ENCODE data around the gene PAH. TPM values are rescaled to one million over a fixed set of nuclear protein-coding genes. Genes with fewer than 3 reads are reported as not detected.
"Not testable (repeated sequence)": the region's sequence is repeated elsewhere in the genome, so short reads cannot be mapped to it uniquely, and the experiment has no call there.

Gene PAH
- total RNA-seq, 1 donor from 2014 or later = not detected

GRCh38 chr12:102849722-102850447 lies 67.2 kb downstream of the PAH start:
- DNase-seq (ENCODE audit: low spot score) = no peak
- intact Hi-C loops (cut with DNase I) = no loop called here

- no peak for DNase-seq (ENCODE audit: low spot score)
- intact Hi-C loops (cut with DNase I) = no loop called here
Measured at GRCh38 chr12:102848832-102849231, 68.2 kb downstream of the PAH start.

GRCh38 chr12:102847131-102847530 lies 69.9 kb downstream of the PAH start:
- intact Hi-C loops (cut with DNase I) = no loop called here
- no peak for DNase-seq (ENCODE audit: low spot score)

GRCh38 chr12:102833687-102834441 lies 83.2 kb downstream of the PAH start:
- intact Hi-C loops (cut with DNase I) = no loop called here

GRCh38 chr12:102832826-102833225 lies 84.2 kb downstream of the PAH start:
- DNase-seq (ENCODE audit: low spot score); intact Hi-C loops (cut with DNase I): not testable (repeated sequence)

More at GRCh38 chr12:102833687-102834441, 83.2 kb downstream of the PAH start:
- DNase-seq (ENCODE audit: low spot score) = no peak

GRCh38 chr12:102824218-102824835 lies 92.7 kb downstream of the PAH start:
- DNase-seq (ENCODE audit: low spot score) = no peak

GRCh38 chr12:102821149-102821548 lies 95.9 kb downstream of the PAH start:
- DNase-seq (ENCODE audit: low spot score) = no peak
- intact Hi-C loops (cut with DNase I) = no loop called here

More at GRCh38 chr12:102824218-102824835, 92.7 kb downstream of the PAH start:
- intact Hi-C loops (cut with DNase I) = no loop called here

- intact Hi-C loops (cut with DNase I) = no loop called here
Measured at GRCh38 chr12:102816816-102817434, 100.1 kb downstream of the PAH start.

GRCh38 chr12:102814691-102815367 lies 102.2 kb downstream of the PAH start:
- DNase-seq (ENCODE audit: low spot score) = no peak
- intact Hi-C loops (cut with DNase I) = no loop called here

More at GRCh38 chr12:102816816-102817434, 100.1 kb downstream of the PAH start:
- DNase-seq (ENCODE audit: low spot score) = no peak

GRCh38 chr12:102812344-102812743 lies 104.7 kb downstream of the PAH start:
- no peak for DNase-seq (ENCODE audit: low spot score)
- intact Hi-C loops (cut with DNase I) = no loop called here

- intact Hi-C loops (cut with DNase I) = no loop called here
- no peak for DNase-seq (ENCODE audit: low spot score)
Measured at GRCh38 chr12:102811110-102811737, 105.8 kb downstream of the PAH start.

- intact Hi-C loops (cut with DNase I) = no loop called here
- DNase-seq (ENCODE audit: low spot score) = no peak
Measured at GRCh38 chr12:102808412-102808811, 108.6 kb downstream of the PAH start.

- intact Hi-C loops (cut with DNase I) = no loop called here
- no peak for DNase-seq (ENCODE audit: low spot score)
Measured at GRCh38 chr12:102806592-102806991, 110.5 kb downstream of the PAH start.

GRCh38 chr12:102806110-102806509 lies 110.9 kb downstream of the PAH start:
- no peak for DNase-seq (ENCODE audit: low spot score)
- intact Hi-C loops (cut with DNase I) = no loop called here

GRCh38 chr12:102800565-102800964 lies 116.5 kb downstream of the PAH start:
- DNase-seq (ENCODE audit: low spot score) = no peak
- intact Hi-C loops (cut with DNase I) = no loop called here

GRCh38 chr12:102799229-102799628 lies 117.8 kb downstream of the PAH start:
- no peak for DNase-seq (ENCODE audit: low spot score)
- intact Hi-C loops (cut with DNase I) = no loop called here

GRCh38 chr12:102797528-102797927 lies 119.5 kb downstream of the PAH start:
- intact Hi-C loops (cut with DNase I) = no loop called here
- no peak for DNase-seq (ENCODE audit: low spot score)

- intact Hi-C loops (cut with DNase I) = no loop called here
- no peak for DNase-seq (ENCODE audit: low spot score)
Measured at GRCh38 chr12:102793921-102794320, 123.1 kb downstream of the PAH start.

Data from cardiac septum (tissue), 1 donor.